HepG2 (cell line): ENCODE results near the gene TGFB2. TPM values are rescaled to one million over a fixed set of nuclear protein-coding genes. Genes with fewer than 3 reads are reported as not detected.
A peak's percentile ranks its signal among the peaks of the same experiment; 100 is the strongest.

Experiments
- BRCA1 ChIP-seq: sonication (generic); formaldehyde crosslinking; IDR thresholded peaks from 2 replicates; pipeline ENCODE4 v1.4.0; 2020; ENCODE audit warnings: missing genetic modification reagents
- CREM ChIP-seq, 2 experiments: sonication (generic) in 1 of 2; formaldehyde crosslinking in 1 of 2; IDR thresholded peaks; 2 replicates each; pipeline versions ENCODE4 v1.4.0 to v1.6.1; 2016 to 2020; ENCODE audit warnings: antibody characterized with exemption in 1 of 2, mild to moderate bottlenecking in 1 of 2, missing genetic modification reagents in 1 of 2
- EHMT2 ChIP-seq: fragments of 200-600 bp; sonication (generic); IDR thresholded peaks from 2 replicates; pipeline ENCODE4 v1.7.0; 2017; ENCODE audit warnings: antibody characterized with exemption, low read depth, low read length, borderline replicate concordance
- EP300 ChIP-seq, 3 experiments: sonication (generic) in 1 of 3; formaldehyde crosslinking in 1 of 3; IDR thresholded peaks; 2 replicates each; pipeline versions ENCODE4 v1.5.1 to v1.6.1; 2011 to 2020; ENCODE audit warnings: low read depth in 2 of 3, low read length in 2 of 3, borderline replicate concordance in 1 of 3, improper control_type of control experiment in 1 of 3, mild to moderate bottlenecking in 1 of 3, missing genetic modification reagents in 1 of 3, moderate library complexity in 1 of 3
- HOXA3 ChIP-seq: sonication (generic); formaldehyde crosslinking; IDR thresholded peaks from 2 replicates; pipeline ENCODE4 v1.5.0; 2020; ENCODE audit warnings: missing genetic modification reagents
- NCOR1 ChIP-seq: fragments of 200-600 bp; sonication (generic); IDR thresholded peaks from 2 replicates; pipeline ENCODE4 v1.7.0; 2017; ENCODE audit warnings: antibody characterized with exemption, low read length, borderline replicate concordance
- NR2F2 ChIP-seq: IDR thresholded peaks from 2 replicates; pipeline ENCODE4 v1.6.1; 2012; ENCODE audit warnings: low read depth, inconsistent platforms, borderline replicate concordance
- RXRA ChIP-seq: sonication (generic); formaldehyde crosslinking; IDR thresholded peaks from 2 replicates; pipeline ENCODE4 v1.5.1; 2020; ENCODE audit warnings: missing genetic modification reagents
- RXRB ChIP-seq: IDR thresholded peaks from 2 replicates; pipeline ENCODE4 v1.6.1; 2016; ENCODE audit warnings: borderline replicate concordance, missing genetic modification reagents, missing compliant biosample characterization
- SALL1 ChIP-seq: sonication (generic); formaldehyde crosslinking; IDR thresholded peaks from 2 replicates; pipeline ENCODE4 v1.8.0; 2022; ENCODE audit warnings: mild to moderate bottlenecking, missing genetic modification reagents
- TBX3 ChIP-seq: fragments of 450-650 bp; IDR thresholded peaks from 2 replicates; pipeline ENCODE4 v1.6.1; 2017; ENCODE audit warnings: antibody characterized with exemption, mild to moderate bottlenecking, inconsistent platforms, borderline replicate concordance
- TEAD3 ChIP-seq: optimal IDR thresholded peaks from 2 replicates; pipeline ENCODE3; 2016; ENCODE audit warnings: borderline replicate concordance
- TGIF2 ChIP-seq: IDR thresholded peaks from 2 replicates; pipeline ENCODE4 v1.6.1; 2016; ENCODE audit warnings: control low read depth, missing compliant biosample characterization
- ZEB1 ChIP-seq: IDR thresholded peaks from 2 replicates; pipeline ENCODE4 v1.6.1; 2012; ENCODE audit warnings: mild to moderate bottlenecking, low read depth, inconsistent platforms; ENCODE audit not compliant: insufficient replicate concordance
- ZNF17 ChIP-seq: sonication (generic); formaldehyde crosslinking; IDR thresholded peaks from 2 replicates; pipeline ENCODE4 v1.5.0; 2020; ENCODE audit warnings: mild to moderate bottlenecking, missing genetic modification reagents
- ZNF256 ChIP-seq: sonication (generic); formaldehyde crosslinking; conservative IDR thresholded peaks from 2 replicates; pipeline ENCODE4 v1.4.0; 2020; ENCODE audit warnings: missing genetic modification reagents
- ZNF501 ChIP-seq: sonication (generic); formaldehyde crosslinking; IDR thresholded peaks from 2 replicates; pipeline ENCODE4 v1.5.1; 2020; ENCODE audit warnings: mild to moderate bottlenecking, moderate library complexity, missing genetic modification reagents
- ZNF773 ChIP-seq: sonication (generic); formaldehyde crosslinking; IDR thresholded peaks from 2 replicates; pipeline ENCODE4 v1.4.0; 2020; ENCODE audit warnings: missing genetic modification reagents, borderline replicate concordance
- polyA plus RNA-seq, 8 experiments: library from polyadenylated mRNA; depleted of rRNA in 3 of 8; stranded (reverse) in 7 of 8; unstranded in 1 of 8; fragments of >200 nt; fragmentation: Illumina TruSeq in 4 of 8; extraction: Trizol in 4 of 8; gene quantifications; 2 replicates each; pipeline versions ENCODE4 v1.2.1 to v1.2.3, GENCODE V29; 2011 to 2016; ENCODE audit warnings: low read depth in 4 of 8, missing spikeins in 1 of 8, mixed read lengths in 1 of 8; ENCODE audit not compliant: insufficient read depth in 1 of 8
- total RNA-seq, 5 experiments: library from RNA; depleted of rRNA; stranded (reverse); fragments of >200 nt; fragmentation: Illumina TruSeq; extraction: Trizol; gene quantifications; 2 replicates each; pipeline ENCODE4 v1.2.3, GENCODE V29; 2016; ENCODE audit warnings: low read depth in 1 of 5
- TF ChIP-seq, protein P1 (sequence below), 2 experiments: sonication (generic) in 1 of 2; formaldehyde crosslinking in 1 of 2; IDR thresholded peaks; 2 replicates each; pipeline versions ENCODE4 v1.6.1 to v1.9.0; 2014 to 2022; ENCODE audit warnings: antibody characterized with exemption in 1 of 2, borderline replicate concordance in 1 of 2, inconsistent platforms in 1 of 2, low read depth in 1 of 2, missing genetic modification reagents in 1 of 2
- TF ChIP-seq, protein P2 (sequence below): sonication (generic); formaldehyde crosslinking; IDR thresholded peaks from 2 replicates; pipeline ENCODE4 v1.5.1; 2020; ENCODE audit warnings: mild to moderate bottlenecking, moderate library complexity, missing genetic modification reagents

Gene TGFB2
- total and polyA plus RNA-seq, 2 of the 13 experiments (the other 11 are each of a cell fraction or from before 2014, with no cell fraction given) = 0.07 TPM; not detected in 1

DNA sequence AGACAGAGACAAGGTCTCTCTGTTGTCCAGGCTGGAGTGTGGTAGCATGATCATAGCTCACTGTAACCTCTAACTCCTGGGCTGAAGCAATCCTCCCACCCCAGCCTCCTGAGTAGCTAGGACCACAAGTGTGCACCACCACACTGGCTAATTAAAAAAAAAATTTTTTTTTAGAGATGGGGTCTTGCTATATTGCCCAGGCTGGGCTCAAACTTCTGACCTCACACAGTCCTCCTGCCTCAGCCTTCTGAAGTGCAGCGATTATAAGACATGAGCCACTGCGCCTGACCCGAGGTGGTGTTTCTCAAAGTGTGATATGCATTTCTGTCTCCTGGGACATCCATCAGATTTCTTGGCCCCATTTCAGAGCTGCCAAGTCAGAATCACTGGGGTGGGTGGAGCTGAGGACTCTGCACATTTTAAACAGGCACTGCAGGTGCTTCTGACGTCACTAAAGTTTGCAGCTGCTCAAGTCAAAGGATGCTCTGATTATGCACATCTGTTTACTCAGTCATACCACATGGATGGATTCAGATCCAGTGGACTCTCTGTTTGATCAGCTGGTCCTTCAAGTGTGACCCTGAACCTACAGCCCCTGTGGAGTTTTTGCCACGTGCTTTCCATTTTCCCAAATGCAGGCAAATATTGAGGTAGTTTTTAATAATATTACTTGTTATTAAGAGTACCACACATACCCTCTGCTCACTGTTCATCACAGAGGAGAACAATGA lies 21.4 kb downstream of the TGFB2 start (continued):
- TF ChIP-seq ZEB1 (peak; percentile 41), CREM (IDR thresholded peaks at IDR 0.05) (peak; percentile 48; the same call in 1 of the 2 replicates), CREM (CRISPR knock-in tag; IDR thresholded peaks at IDR 0.05) (no peak), TGIF2 (CRISPR knock-in tag) (no peak; the same call in 1 of the 2 replicates), NR2F2 (0 out of 2 replicates have a peak, but pooled peaks have one; percentile 48), RXRA (CRISPR knock-in tag) (no peak), ZNF17 (CRISPR knock-in tag) (no peak), SALL1 (CRISPR knock-in tag) (peak; percentile 28), EHMT2 (peak; percentile 76; the same call in 1 of the 2 replicates), EP300 (IDR thresholded peaks at IDR 0.05; ENCODE audit: low read depth in 2 of 2, low read length in 2 of 2) (peak in 1 of 2 experiments; percentile 45; a peak in 1 of 4 replicates), EP300 (CRISPR knock-in tag; IDR thresholded peaks at IDR 0.05; ENCODE audit: borderline replicate concordance) (no peak), TBX3 (0 out of 2 replicates have a peak, but pooled peaks have one; percentile 14), ZNF256 (no peak), BRCA1 (CRISPR knock-in tag) (no peak), RXRB (CRISPR knock-in tag) (peak; percentile 28; the same call in 1 of the 2 replicates), HOXA3 (CRISPR knock-in tag) (peak; percentile 15; the same call in 1 of the 2 replicates), ZNF773 (CRISPR knock-in tag) (no peak), TEAD3 (CRISPR knock-in tag) (peak; percentile 74), NCOR1 (no peak), ZNF501 (CRISPR knock-in tag) (no peak)
- TF ChIP-seq, protein P1, sequence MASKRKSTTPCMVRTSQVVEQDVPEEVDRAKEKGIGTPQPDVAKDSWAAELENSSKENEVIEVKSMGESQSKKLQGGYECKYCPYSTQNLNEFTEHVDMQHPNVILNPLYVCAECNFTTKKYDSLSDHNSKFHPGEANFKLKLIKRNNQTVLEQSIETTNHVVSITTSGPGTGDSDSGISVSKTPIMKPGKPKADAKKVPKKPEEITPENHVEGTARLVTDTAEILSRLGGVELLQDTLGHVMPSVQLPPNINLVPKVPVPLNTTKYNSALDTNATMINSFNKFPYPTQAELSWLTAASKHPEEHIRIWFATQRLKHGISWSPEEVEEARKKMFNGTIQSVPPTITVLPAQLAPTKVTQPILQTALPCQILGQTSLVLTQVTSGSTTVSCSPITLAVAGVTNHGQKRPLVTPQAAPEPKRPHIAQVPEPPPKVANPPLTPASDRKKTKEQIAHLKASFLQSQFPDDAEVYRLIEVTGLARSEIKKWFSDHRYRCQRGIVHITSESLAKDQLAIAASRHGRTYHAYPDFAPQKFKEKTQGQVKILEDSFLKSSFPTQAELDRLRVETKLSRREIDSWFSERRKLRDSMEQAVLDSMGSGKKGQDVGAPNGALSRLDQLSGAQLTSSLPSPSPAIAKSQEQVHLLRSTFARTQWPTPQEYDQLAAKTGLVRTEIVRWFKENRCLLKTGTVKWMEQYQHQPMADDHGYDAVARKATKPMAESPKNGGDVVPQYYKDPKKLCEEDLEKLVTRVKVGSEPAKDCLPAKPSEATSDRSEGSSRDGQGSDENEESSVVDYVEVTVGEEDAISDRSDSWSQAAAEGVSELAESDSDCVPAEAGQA (IDR thresholded peaks at IDR 0.05; ENCODE audit: low read depth) = no peak
- TF ChIP-seq, protein P1 (CRISPR knock-in tag; IDR thresholded peaks at IDR 0.05; ENCODE audit: borderline replicate concordance) = no peak
- TF ChIP-seq, protein P2, sequence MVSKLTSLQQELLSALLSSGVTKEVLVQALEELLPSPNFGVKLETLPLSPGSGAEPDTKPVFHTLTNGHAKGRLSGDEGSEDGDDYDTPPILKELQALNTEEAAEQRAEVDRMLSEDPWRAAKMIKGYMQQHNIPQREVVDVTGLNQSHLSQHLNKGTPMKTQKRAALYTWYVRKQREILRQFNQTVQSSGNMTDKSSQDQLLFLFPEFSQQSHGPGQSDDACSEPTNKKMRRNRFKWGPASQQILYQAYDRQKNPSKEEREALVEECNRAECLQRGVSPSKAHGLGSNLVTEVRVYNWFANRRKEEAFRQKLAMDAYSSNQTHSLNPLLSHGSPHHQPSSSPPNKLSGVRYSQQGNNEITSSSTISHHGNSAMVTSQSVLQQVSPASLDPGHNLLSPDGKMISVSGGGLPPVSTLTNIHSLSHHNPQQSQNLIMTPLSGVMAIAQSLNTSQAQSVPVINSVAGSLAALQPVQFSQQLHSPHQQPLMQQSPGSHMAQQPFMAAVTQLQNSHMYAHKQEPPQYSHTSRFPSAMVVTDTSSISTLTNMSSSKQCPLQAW (CRISPR knock-in tag) = no peak
